ENCODE data around the gene TEX19.

TEX19 gene

GRCh38 chr17:82332669-82333278 is 26.3 kb upstream of the TEX19 start:
- H3K9me3 ChIP-seq (ENCODE audit: low read length), result no peaks in the 10 kb centered on the region
- peak overlapping the region; percentile 62 to 71 for H3K4me3 ChIP-seq (ENCODE audit: low read depth in 1 of 2, low read length in 2 of 2)
- peak overlapping the region; percentile 80 for H3K27ac ChIP-seq (ENCODE audit: low read depth, low read length)
- H3K27me3 ChIP-seq (ENCODE audit: control insufficient read depth in 1 of 2, insufficient read depth in 2 of 2, low read length in 2 of 2), result no peaks in the 10 kb centered on the region
- H3K36me3 ChIP-seq (ENCODE audit: insufficient read depth, low read length), result no peaks in the 10 kb centered on the region
- H3K4me1 ChIP-seq (ENCODE audit: insufficient read depth, low read length), result peaks cover 30% of the 10 kb centered on the region
- no peak overlapping the region for H3K9ac ChIP-seq (ENCODE audit: low read length)

DNA sequence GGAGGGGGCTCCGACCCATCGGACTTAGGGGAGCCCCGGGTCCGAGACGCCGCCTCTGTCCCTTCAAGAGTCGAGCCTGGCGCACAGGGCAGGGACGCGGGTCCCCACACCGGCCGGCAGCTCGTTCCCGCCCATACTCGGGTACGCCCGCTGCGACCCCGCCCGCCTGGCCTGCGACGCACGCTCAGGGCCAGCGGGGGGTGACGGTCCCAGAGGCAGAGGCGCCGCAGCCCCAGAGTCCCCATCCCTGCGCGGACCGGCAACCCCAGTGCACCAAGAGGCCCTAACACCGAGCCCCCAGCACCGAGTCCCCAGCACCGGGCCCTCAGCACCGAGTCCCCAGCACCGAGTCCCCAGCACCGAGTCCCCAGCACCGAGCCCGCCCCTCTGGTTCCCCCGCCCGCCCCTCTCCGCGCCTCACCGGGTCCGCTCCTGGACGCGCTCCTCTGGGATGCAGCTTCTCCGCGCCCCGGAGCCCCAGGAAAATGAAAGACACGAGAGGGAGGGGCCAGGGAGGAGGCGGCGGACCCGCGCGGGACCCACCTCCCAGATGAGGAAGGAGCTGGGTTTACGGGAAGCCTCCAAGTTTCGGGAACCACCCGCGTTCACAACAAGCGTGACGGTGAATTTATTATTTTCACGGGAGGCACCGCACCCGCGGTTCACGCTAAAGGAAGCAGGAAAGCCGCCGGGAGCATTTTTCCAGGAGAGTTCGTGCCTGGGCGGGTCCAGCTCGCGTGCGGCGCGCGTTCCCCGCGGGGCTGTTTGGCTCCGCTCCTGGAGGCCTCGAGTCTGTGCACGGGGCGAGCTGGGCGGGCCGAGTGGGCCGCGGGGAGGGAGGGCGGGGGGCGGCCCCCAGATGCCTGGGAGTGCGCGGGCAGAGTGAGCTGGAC is 25.5 kb upstream of the TEX19 start, which contains the start of gene SECTM1:
Gene SECTM1 (minus strand): TSS at position 488 of the 893 bp plus-strand sequence. CDS start 6,526 bp downstream, outside the sequence.
- no peaks in the 10 kb centered on the region for H3K9me3 ChIP-seq (ENCODE audit: low read length)
- H3K27me3 ChIP-seq (ENCODE audit: control insufficient read depth in 1 of 2, insufficient read depth in 2 of 2, low read length in 2 of 2), result no peaks in the 10 kb centered on the region
- no peaks in the 10 kb centered on the region for H3K36me3 ChIP-seq (ENCODE audit: insufficient read depth, low read length)
- H3K4me1 ChIP-seq (ENCODE audit: insufficient read depth, low read length), result peaks cover 33% of the 10 kb centered on the region
- H3K27ac ChIP-seq (ENCODE audit: low read depth, low read length), result peak within 1 kb of the TSS; percentile 80
- H3K4me3 ChIP-seq (ENCODE audit: low read depth in 1 of 2, low read length in 2 of 2), result peak within 1 kb of the TSS; percentile 62 to 71
- no peak within 1 kb of the TSS for H3K9ac ChIP-seq (ENCODE audit: low read length)

DNA sequence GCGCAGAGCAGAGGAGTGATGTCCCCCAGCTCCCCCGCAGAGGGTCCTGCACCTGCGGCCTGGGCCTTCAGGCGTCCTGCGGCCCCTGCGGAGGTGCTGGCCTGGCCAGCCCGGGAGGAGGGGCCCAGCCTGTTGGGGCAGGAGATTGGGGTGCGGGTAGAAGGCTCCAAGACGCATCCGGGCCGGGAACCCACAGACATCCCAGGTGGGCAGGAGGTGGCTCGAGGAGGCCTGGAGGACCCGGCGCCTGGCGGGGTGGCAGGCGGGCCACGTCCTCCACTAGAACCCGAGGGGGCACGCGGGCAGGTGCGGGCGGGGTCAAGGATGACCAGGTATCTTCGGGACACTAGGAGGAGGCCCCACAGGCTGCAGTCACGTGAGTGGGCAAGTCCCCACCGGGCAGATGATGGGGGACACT is 24.8 kb upstream of the TEX19 start:
- H3K9me3 ChIP-seq (ENCODE audit: low read length), result no peaks in the 10 kb centered on the region
- H3K4me3 ChIP-seq (ENCODE audit: low read depth in 1 of 2, low read length in 2 of 2), result peak overlapping the region; percentile 52 to 53
- peak overlapping the region; percentile 80 for H3K27ac ChIP-seq (ENCODE audit: low read depth, low read length)
- no peaks in the 10 kb centered on the region for H3K27me3 ChIP-seq (ENCODE audit: control insufficient read depth in 1 of 2, insufficient read depth in 2 of 2, low read length in 2 of 2)
- no peak overlapping the region for H3K9ac ChIP-seq (ENCODE audit: low read length)
- H3K36me3 ChIP-seq (ENCODE audit: insufficient read depth, low read length), result no peaks in the 10 kb centered on the region
- H3K4me1 ChIP-seq (ENCODE audit: insufficient read depth, low read length), result peaks cover 37% of the 10 kb centered on the region

DNA sequence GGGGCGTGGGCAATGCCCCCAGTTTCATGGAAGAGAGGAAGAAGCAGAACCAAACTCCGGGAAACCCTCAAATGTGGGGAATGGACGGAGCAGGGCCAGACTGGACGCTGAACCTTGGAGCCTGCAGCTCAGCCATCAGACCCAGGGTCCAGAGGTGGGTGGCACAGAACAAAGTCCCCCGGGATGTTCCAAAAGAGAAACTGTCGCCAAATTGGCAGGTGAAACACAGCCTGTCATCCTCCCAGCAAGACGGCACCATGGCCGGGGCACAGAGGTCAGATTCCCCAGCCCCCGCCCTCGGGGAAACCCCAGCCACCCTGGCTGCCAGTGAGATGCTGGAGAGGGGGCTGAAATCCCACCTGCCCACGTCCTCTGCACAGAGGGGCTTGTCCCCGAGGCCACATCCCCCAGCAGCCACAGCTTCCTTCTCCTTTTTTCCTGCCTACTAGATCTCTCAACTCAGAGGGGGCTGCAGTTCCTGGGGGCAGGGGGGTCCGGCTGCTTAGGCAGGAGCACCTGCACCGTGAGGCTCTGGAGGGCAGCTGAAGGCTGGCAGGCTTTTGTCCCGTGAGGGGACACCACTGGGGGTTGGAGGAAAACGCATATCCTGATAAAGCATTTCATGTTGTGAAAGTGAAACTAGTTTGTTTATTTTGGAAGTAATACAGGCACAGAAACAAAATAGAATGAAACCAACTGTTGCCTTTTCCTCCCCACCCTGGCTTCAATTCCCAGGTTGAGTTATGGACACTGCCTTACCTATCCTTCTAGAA is 24.2 kb upstream of the TEX19 start:
- Histone ChIP-seq H3K27me3 (ENCODE audit: control insufficient read depth in 1 of 2, insufficient read depth in 2 of 2, low read length in 2 of 2) (no peaks in the 10 kb centered on the region), H3K9me3 (ENCODE audit: low read length) (no peaks in the 10 kb centered on the region), H3K4me1 (ENCODE audit: insufficient read depth, low read length) (peaks cover 36% of the 10 kb centered on the region), H3K9ac (ENCODE audit: low read length) (peak overlapping the region; percentile 1), H3K36me3 (ENCODE audit: insufficient read depth, low read length) (no peaks in the 10 kb centered on the region), H3K4me3 (ENCODE audit: low read depth in 1 of 2, low read length in 2 of 2) (peak overlapping the region; percentile 52 to 53), H3K27ac (ENCODE audit: low read depth, low read length) (peak overlapping the region; percentile 80)

DNA sequence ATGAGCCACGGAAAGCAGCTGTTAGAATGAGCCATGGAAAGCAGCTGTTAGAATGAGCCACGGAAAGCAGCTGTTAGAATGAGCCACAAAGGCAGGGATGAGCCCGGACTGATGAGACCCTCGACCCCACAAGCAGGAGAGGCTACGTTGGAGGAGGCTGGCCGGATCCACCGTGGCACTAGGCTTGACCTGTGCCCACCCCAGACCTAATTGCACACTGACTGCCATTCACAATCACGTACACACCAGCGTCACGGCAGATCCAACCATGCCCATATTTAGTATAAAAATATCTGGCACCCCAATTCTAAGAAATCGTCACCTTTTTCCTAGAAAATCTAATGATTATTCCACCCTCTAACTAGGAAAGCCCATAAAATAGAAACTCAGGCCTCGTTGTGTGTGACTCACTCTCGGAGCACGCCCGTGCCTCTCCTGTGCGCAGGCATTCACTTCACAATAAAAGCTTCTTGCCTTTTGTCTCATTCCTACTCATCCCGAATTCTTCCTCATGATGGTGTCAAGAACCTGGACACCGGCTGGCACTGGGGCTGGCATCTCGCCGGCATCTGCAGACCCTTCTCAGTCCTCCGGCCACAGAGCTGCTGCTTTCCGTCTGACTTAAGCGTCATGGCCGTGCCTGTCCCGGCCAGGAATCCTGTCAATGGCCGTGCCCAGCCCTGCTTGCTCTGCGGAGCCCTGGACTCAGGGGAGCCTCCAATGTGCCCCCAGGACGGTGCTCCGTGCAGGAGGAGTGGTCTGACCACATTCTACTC is 20.0 kb upstream of the TEX19 start:
- Histone ChIP-seq H3K4me1 (ENCODE audit: insufficient read depth, low read length) (peaks cover 17% of the 10 kb centered on the region), H3K36me3 (ENCODE audit: insufficient read depth, low read length) (no peaks in the 10 kb centered on the region), H3K4me3 (ENCODE audit: low read depth in 1 of 2, low read length in 2 of 2) (peak overlapping the region; percentile 5 to 51), H3K27ac (ENCODE audit: low read depth, low read length) (peak overlapping the region; percentile 73), H3K9ac (ENCODE audit: low read length) (peak overlapping the region; percentile 73), H3K27me3 (ENCODE audit: control insufficient read depth in 1 of 2, insufficient read depth in 2 of 2, low read length in 2 of 2) (no peaks in the 10 kb centered on the region), H3K9me3 (ENCODE audit: low read length) (no peaks in the 10 kb centered on the region)

- Histone ChIP-seq H3K4me1 (ENCODE audit: insufficient read depth, low read length) (peaks cover 10% of the 10 kb centered on the region), H3K36me3 (ENCODE audit: insufficient read depth, low read length) (no peaks in the 10 kb centered on the region), H3K9me3 (ENCODE audit: low read length) (no peaks in the 10 kb centered on the region), H3K4me3 (ENCODE audit: low read depth in 1 of 2, low read length in 2 of 2) (peak overlapping the region; percentile 5 to 51), H3K9ac (ENCODE audit: low read length) (peak overlapping the region; percentile 73), H3K27me3 (ENCODE audit: control insufficient read depth in 1 of 2, insufficient read depth in 2 of 2, low read length in 2 of 2) (no peaks in the 10 kb centered on the region), H3K27ac (ENCODE audit: low read depth, low read length) (peak overlapping the region; percentile 73)
These were observed 19.1 kb upstream of the TEX19 start for GRCh38 chr17:82339634-82340580.

DNA sequence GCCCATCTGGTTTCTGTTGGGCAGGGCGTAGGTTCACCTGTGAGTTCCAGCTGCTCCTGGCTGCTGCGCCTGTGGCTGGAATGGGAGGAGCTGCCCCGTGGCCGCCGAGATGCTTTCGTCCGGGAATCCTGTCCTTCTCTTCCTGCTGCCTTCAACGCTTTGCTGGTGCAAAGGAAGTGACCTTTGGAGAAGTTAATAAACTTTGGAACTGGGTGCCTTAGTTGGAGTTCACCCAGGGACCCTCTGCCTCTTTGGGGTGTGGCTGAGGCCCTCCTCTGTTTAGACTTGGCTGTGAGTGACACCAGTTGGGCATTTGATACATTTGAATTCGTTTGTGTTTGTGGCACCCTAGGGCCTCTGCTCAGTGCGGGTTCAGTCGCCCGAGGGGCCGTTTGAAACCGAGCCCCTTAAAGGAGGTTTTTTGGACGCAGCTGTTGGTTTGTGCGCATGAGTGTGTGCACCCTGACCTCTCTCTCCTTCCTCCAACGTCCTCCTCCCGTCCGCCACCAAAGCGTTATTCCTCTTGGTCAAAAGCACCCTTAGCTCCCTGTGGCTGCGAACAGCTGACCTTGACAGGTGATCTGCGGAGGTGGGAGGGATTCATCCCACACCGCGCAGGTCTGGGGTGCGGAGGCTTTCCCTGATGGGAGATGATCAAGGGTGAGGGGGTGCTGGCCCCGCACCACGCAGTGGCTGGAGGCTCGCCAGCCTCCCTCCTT is 16.5 kb upstream of the TEX19 start:
- H3K36me3 ChIP-seq (ENCODE audit: insufficient read depth, low read length), result no peaks in the 10 kb centered on the region
- H3K27me3 ChIP-seq (ENCODE audit: control insufficient read depth in 1 of 2, insufficient read depth in 2 of 2, low read length in 2 of 2), result no peaks in the 10 kb centered on the region
- H3K4me3 ChIP-seq (ENCODE audit: low read depth in 1 of 2, low read length in 2 of 2), result no peak overlapping the region
- H3K9ac ChIP-seq (ENCODE audit: low read length), result no peak overlapping the region
- H3K27ac ChIP-seq (ENCODE audit: low read depth, low read length), result no peak overlapping the region
- H3K9me3 ChIP-seq (ENCODE audit: low read length), result no peaks in the 10 kb centered on the region
- peaks cover 7% of the 10 kb centered on the region for H3K4me1 ChIP-seq (ENCODE audit: insufficient read depth, low read length)

GRCh38 chr17:82343560-82343959 is 15.5 kb upstream of the TEX19 start:
- H3K27me3 ChIP-seq (ENCODE audit: control insufficient read depth in 1 of 2, insufficient read depth in 2 of 2, low read length in 2 of 2), result no peaks in the 10 kb centered on the region
- H3K9me3 ChIP-seq (ENCODE audit: low read length), result no peaks in the 10 kb centered on the region
- H3K4me3 ChIP-seq (ENCODE audit: low read depth in 1 of 2, low read length in 2 of 2), result no peak overlapping the region
- H3K27ac ChIP-seq (ENCODE audit: low read depth, low read length), result no peak overlapping the region
- H3K4me1 ChIP-seq (ENCODE audit: insufficient read depth, low read length), result peaks cover 4% of the 10 kb centered on the region
- no peaks in the 10 kb centered on the region for H3K36me3 ChIP-seq (ENCODE audit: insufficient read depth, low read length)
- no peak overlapping the region for H3K9ac ChIP-seq (ENCODE audit: low read length)

DNA sequence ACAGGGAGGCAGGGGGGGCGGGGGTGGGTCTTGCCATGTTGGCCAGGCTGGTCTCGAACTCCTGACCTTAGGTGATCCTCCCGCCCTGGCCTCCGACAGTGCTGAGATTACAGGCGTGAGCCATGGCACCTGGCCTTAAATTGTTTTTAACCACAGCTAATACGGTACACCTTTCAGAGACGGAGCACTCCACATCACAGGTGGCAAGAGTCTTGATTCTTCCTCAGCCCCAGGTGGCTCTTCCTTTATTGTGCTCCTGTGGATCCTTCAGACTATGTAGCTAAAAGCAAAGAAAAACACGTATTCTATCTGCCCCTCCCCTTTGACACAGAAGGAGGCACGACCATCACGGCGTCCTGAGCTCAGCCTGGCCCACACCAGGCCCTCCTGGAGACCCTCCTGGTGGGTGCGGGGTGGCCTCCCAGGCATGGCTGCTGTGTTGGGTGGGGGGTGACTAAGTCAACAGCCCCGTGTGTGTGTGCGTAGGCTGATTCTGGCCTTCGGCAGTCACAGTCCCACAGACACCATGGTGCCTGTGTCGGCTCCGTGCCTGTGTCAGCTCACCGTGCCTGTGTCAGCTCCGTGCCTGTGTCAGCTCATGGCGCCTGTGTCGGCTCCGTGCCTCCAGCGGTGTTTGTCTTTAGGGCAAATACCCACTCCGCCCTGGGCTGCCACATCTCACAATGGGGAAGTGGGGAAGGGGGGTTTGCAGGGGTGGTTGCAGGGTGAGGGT is 14.7 kb upstream of the TEX19 start:
- no peak overlapping the region for H3K27ac ChIP-seq (ENCODE audit: low read depth, low read length)
- no peaks in the 10 kb centered on the region for H3K36me3 ChIP-seq (ENCODE audit: insufficient read depth, low read length)
- H3K9me3 ChIP-seq (ENCODE audit: low read length), result no peaks in the 10 kb centered on the region

More for the DNA sequence above, 14.7 kb upstream of the TEX19 start:
- no peak overlapping the region for H3K9ac ChIP-seq (ENCODE audit: low read length)
- H3K4me3 ChIP-seq (ENCODE audit: low read depth in 1 of 2, low read length in 2 of 2), result no peak overlapping the region
- H3K4me1 ChIP-seq (ENCODE audit: insufficient read depth, low read length), result no peaks in the 10 kb centered on the region
- no peaks in the 10 kb centered on the region for H3K27me3 ChIP-seq (ENCODE audit: control insufficient read depth in 1 of 2, insufficient read depth in 2 of 2, low read length in 2 of 2)

All from muscle layer of colon (tissue), 2 donors.